HL-60 (cell line): ENCODE results near the gene ALK.

Source experiments
- POLR2AphosphoS5 ChIP-seq: IDR thresholded peaks from 2 replicates; pipeline ENCODE4 v1.6.1; 2012; ENCODE audit warnings: low read depth
- REST ChIP-seq: IDR thresholded peaks from 2 replicates; pipeline ENCODE4 v1.6.1; 2012; ENCODE audit warnings: low read depth; ENCODE audit not compliant: insufficient replicate concordance
- TF ChIP-seq, protein P1 (sequence below): IDR thresholded peaks from one replicate; pipeline ENCODE4 v1.5.1; 2011; ENCODE audit warnings: low read length, control low read depth, inconsistent platforms; ENCODE audit not compliant: insufficient read depth

DNA sequence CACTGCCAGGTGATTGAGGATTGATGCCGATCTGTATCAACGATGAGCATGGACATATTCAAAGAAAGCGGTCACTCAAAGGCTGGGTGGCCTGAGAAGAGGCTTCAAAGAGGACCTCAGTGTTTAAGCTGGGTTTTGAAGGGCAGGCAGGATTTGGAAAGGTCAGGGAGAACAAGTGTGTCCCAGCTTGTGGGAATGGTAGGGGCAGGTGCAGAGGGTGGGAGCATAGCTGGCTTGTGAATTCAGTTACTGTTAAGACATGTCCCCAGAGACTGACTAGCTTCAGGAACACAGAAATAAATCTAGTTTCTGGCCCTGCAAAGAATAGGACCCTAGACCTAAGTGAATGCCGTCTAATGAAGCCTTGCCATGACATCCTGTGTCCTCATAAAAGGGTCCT is 442.7 kb downstream of the ALK start:
- TF ChIP-seq, protein P1, sequence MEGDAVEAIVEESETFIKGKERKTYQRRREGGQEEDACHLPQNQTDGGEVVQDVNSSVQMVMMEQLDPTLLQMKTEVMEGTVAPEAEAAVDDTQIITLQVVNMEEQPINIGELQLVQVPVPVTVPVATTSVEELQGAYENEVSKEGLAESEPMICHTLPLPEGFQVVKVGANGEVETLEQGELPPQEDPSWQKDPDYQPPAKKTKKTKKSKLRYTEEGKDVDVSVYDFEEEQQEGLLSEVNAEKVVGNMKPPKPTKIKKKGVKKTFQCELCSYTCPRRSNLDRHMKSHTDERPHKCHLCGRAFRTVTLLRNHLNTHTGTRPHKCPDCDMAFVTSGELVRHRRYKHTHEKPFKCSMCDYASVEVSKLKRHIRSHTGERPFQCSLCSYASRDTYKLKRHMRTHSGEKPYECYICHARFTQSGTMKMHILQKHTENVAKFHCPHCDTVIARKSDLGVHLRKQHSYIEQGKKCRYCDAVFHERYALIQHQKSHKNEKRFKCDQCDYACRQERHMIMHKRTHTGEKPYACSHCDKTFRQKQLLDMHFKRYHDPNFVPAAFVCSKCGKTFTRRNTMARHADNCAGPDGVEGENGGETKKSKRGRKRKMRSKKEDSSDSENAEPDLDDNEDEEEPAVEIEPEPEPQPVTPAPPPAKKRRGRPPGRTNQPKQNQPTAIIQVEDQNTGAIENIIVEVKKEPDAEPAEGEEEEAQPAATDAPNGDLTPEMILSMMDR: no peak
- TF ChIP-seq REST (no peak), POLR2AphosphoS5 (no peak)
